Astrocyte (in vitro differentiated cells and primary cell): ENCODE measurements around the gene DNAJA4. TPM values are rescaled to one million over a fixed set of nuclear protein-coding genes. Genes with fewer than 3 reads are reported as not detected.
A peak's percentile ranks its signal among the peaks of the same experiment; 100 is the strongest.

ENCODE experiments used
- DNase-seq: peaks from one replicate; pipeline ENCODE4 v3.0.0-alpha.2; 2010; ENCODE audit warnings: low read depth
- FAIRE-seq: peaks from 2 replicates; lab custom pipeline; 2011; peaks lifted over from hg19 to GRCh38; lab: Jason Lieb, UNC
- H2AFZ ChIP-seq: 2 replicates; pipeline ENCODE4 v1.6.0; 2012; ENCODE audit warnings: low read depth, low read length, inconsistent platforms
- H3K27ac ChIP-seq: 2 replicates; pipeline ENCODE4 v1.5.1; 2011; ENCODE audit warnings: low read depth, low read length, inconsistent platforms
- H3K27me3 ChIP-seq: 2 replicates; pipeline ENCODE4 v1.6.0; 2011; ENCODE audit warnings: low read length, inconsistent platforms; ENCODE audit not compliant: insufficient read depth
- H3K36me3 ChIP-seq: 2 replicates; pipeline ENCODE4 v1.5.1; 2011; ENCODE audit warnings: low read length, inconsistent platforms; ENCODE audit not compliant: insufficient read depth
- H3K4me1 ChIP-seq: 2 replicates; pipeline ENCODE4 v1.5.1; 2011; ENCODE audit warnings: low read length, inconsistent platforms; ENCODE audit not compliant: insufficient read depth
- H3K4me2 ChIP-seq: 2 replicates; pipeline ENCODE4 v1.6.0; 2012; ENCODE audit warnings: low read length, inconsistent platforms
- H3K4me3 ChIP-seq: 2 replicates; pipeline ENCODE4 v1.5.1; 2011; ENCODE audit warnings: low read depth, mild to moderate bottlenecking, low read length, inconsistent platforms; ENCODE audit not compliant: insufficient read depth
- H3K79me2 ChIP-seq: 2 replicates; pipeline ENCODE4 v1.6.0; 2012; ENCODE audit warnings: mild to moderate bottlenecking, low read length, inconsistent platforms; ENCODE audit not compliant: insufficient read depth
- H3K9ac ChIP-seq: 2 replicates; pipeline ENCODE4 v1.6.0; 2012; ENCODE audit warnings: mild to moderate bottlenecking, low read length, inconsistent platforms
- H3K9me3 ChIP-seq: 2 replicates; pipeline ENCODE4 v1.5.1; 2012; ENCODE audit warnings: low read depth, mild to moderate bottlenecking, low read length, inconsistent platforms; ENCODE audit not compliant: insufficient read depth
- H4K20me1 ChIP-seq: 2 replicates; pipeline ENCODE4 v1.6.0; 2012; ENCODE audit warnings: low read length, inconsistent platforms; ENCODE audit not compliant: insufficient read depth
- H3K27ac Mint-ChIP-seq: one replicate; pipeline ENCODE4 v1.8.0; 2021; ENCODE audit warnings: mild to moderate bottlenecking, mixed read lengths; ENCODE audit not compliant: unreplicated experiment
- H3K27me3 Mint-ChIP-seq: one replicate; pipeline ENCODE4 v1.8.0; 2021; ENCODE audit warnings: low read depth, mixed read lengths; ENCODE audit not compliant: unreplicated experiment
- H3K36me3 Mint-ChIP-seq: one replicate; pipeline ENCODE4 v1.8.0; 2021; ENCODE audit warnings: low read depth, mixed read lengths; ENCODE audit not compliant: unreplicated experiment
- H3K4me1 Mint-ChIP-seq: one replicate; pipeline ENCODE4 v1.8.0; 2021; ENCODE audit warnings: low read depth, mixed read lengths; ENCODE audit not compliant: unreplicated experiment
- H3K4me3 Mint-ChIP-seq: one replicate; pipeline ENCODE4 v1.8.0; 2021; ENCODE audit warnings: mild to moderate bottlenecking, moderate library complexity, mixed read lengths; ENCODE audit not compliant: unreplicated experiment
- H3K9me3 Mint-ChIP-seq: one replicate; pipeline ENCODE4 v1.8.0; 2021; ENCODE audit warnings: mild to moderate bottlenecking, mixed read lengths; ENCODE audit not compliant: unreplicated experiment
- CTCF ChIP-seq: IDR thresholded peaks from 2 replicates; pipeline ENCODE4 v1.5.1; 2011; ENCODE audit warnings: low read depth, mild to moderate bottlenecking, inconsistent platforms, low read length, moderate library complexity; ENCODE audit not compliant: insufficient read depth
- EZH2 ChIP-seq: IDR thresholded peaks from 2 replicates; pipeline ENCODE4 v1.6.1; 2012; ENCODE audit warnings: mild to moderate bottlenecking, low read length, inconsistent platforms; ENCODE audit not compliant: insufficient read depth
- total RNA-seq: library from RNA; stranded (reverse); gene quantifications from 2 replicates; pipeline ENCODE4 v1.2.1, GENCODE V29; 2021

DNAJA4 gene
- total RNA-seq, 1 donor from 2014 or later: 0.14 TPM

DNA sequence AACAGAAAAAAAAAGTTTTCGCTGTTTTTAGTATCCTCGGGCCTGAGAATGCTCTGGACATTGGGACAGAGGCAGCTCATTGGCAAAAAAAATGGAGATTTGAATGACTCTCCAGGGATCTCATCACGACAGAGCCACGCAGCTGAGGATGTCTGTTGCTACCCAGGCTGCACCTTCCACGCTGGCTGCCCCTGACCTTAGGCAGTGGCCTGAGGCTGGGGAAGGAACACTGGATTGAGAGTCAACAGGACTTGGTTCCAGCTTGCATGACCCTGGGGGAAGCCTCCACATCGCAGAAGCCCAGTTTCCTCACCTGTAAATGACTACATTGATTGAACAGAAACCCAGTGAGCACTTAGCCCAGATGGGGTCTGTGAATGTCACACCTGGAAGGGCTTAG is 21.3 kb upstream of the DNAJA4 start:
- Histone ChIP-seq H3K9me3 (no peaks in the 10 kb centered on the region), H2AFZ (no peak overlapping the region), H3K79me2 (no peaks in the 10 kb centered on the region), H3K27me3 (peaks cover 5% of the 10 kb centered on the region), H3K9ac (no peak overlapping the region), H3K4me2 (peak overlapping the region; percentile 36), H3K36me3 (no peaks in the 10 kb centered on the region), H3K27ac (no peak overlapping the region), H3K4me3 (no peak overlapping the region), H3K4me1 (no peaks in the 10 kb centered on the region), H4K20me1 (no peaks in the 10 kb centered on the region)
- TF ChIP-seq EZH2 (no peak), CTCF (no peak)
- no peak overlapping the region for H3K27ac Mint-ChIP-seq
- H3K4me1 Mint-ChIP-seq: no peaks in the 10 kb centered on the region
- DNase-seq: no peak
- no peak for FAIRE-seq
- no peaks in the 10 kb centered on the region for H3K36me3 Mint-ChIP-seq
- peaks cover 6% of the 10 kb centered on the region for H3K9me3 Mint-ChIP-seq
- H3K4me3 Mint-ChIP-seq: no peak overlapping the region
- peaks cover 12% of the 10 kb centered on the region for H3K27me3 Mint-ChIP-seq

DNA sequence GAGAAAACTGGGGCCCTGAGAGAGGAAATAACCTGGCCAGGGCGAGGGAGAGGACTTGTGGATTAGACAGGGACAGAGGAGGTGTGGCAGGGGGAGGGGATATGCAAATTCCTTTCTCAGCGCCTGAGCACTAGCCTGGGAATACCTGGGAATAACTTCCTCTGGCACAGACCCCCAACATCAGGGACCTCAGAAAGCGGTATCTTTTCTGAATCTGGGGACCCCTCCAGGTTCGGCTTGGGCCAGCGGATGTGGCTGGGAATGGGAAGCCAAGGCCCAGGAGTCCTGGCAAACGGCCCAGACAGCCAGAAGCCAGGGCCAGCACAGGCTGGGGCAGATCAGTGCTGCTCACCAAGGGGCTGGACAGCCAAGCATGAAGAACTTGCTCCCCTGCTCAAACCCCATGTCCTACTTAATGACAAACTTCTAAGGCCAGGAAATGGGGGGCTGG is 20.8 kb upstream of the DNAJA4 start:
- Histone ChIP-seq H2AFZ (no peak overlapping the region), H3K4me1 (no peaks in the 10 kb centered on the region), H3K4me2 (peak overlapping the region; percentile 36), H3K79me2 (no peaks in the 10 kb centered on the region), H3K9ac (no peak overlapping the region), H3K4me3 (no peak overlapping the region), H3K36me3 (no peaks in the 10 kb centered on the region), H3K27ac (no peak overlapping the region), H3K9me3 (no peaks in the 10 kb centered on the region), H3K27me3 (peaks cover 5% of the 10 kb centered on the region), H4K20me1 (no peaks in the 10 kb centered on the region)
- Mint-ChIP-seq H3K4me1 (no peaks in the 10 kb centered on the region), H3K27ac (no peak overlapping the region), H3K4me3 (no peak overlapping the region), H3K27me3 (peaks cover 12% of the 10 kb centered on the region), H3K9me3 (peaks cover 6% of the 10 kb centered on the region), H3K36me3 (no peaks in the 10 kb centered on the region)
- no peak for FAIRE-seq
- TF ChIP-seq EZH2 (no peak), CTCF (no peak)
- peak; percentile 31 for DNase-seq

DNA sequence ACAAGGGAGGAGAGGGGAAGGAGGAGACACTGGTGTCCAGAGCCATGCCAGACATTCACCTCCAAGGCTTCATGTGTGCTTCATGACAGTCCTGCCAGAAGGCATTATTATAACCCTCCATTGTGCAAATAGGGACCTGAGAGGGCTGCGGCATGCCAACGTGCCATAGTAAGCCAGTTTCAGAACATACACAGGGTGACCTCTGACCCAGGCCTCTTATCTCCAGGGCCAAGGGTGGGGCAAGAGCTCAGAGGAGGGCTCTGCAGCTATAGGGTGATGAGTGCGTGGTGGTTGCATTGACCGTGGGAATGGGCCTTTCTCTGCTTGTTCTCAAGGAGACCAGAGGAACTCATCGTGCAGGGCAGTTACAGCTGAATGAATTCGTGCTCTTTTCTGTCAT is 20.3 kb upstream of the DNAJA4 start:
- peaks cover 12% of the 10 kb centered on the region for H3K27me3 Mint-ChIP-seq
- no peak for FAIRE-seq
- H3K4me1 ChIP-seq: no peaks in the 10 kb centered on the region

More for the DNA sequence above, 20.3 kb upstream of the DNAJA4 start:
- Histone ChIP-seq H3K79me2 (no peaks in the 10 kb centered on the region), H3K4me3 (no peak overlapping the region), H2AFZ (no peak overlapping the region), H3K27me3 (peaks cover 5% of the 10 kb centered on the region), H3K27ac (no peak overlapping the region), H4K20me1 (no peaks in the 10 kb centered on the region), H3K9ac (no peak overlapping the region), H3K4me2 (no peak overlapping the region), H3K9me3 (no peaks in the 10 kb centered on the region), H3K36me3 (no peaks in the 10 kb centered on the region)
- no peak for DNase-seq
- no peak for TF ChIP-seq EZH2
- TF ChIP-seq CTCF: no peak
- no peaks in the 10 kb centered on the region for H3K36me3 Mint-ChIP-seq
- no peak overlapping the region for H3K27ac Mint-ChIP-seq
- no peaks in the 10 kb centered on the region for H3K4me1 Mint-ChIP-seq
- peaks cover 6% of the 10 kb centered on the region for H3K9me3 Mint-ChIP-seq
- H3K4me3 Mint-ChIP-seq: no peak overlapping the region
